NK-92 (cell line): Measurements from ENCODE around the gene GPR42.
"Not testable (repeated sequence)": the region's sequence is repeated elsewhere in the genome, so short reads cannot be mapped to it uniquely, and the experiment has no call there.

ENCODE experiments used
- DNase-seq: peaks from one replicate; lab custom pipeline; 2025; ENCODE audit not compliant: unreplicated experiment; lab: John Stamatoyannopoulos, UW

The GPR42 gene

DNA sequence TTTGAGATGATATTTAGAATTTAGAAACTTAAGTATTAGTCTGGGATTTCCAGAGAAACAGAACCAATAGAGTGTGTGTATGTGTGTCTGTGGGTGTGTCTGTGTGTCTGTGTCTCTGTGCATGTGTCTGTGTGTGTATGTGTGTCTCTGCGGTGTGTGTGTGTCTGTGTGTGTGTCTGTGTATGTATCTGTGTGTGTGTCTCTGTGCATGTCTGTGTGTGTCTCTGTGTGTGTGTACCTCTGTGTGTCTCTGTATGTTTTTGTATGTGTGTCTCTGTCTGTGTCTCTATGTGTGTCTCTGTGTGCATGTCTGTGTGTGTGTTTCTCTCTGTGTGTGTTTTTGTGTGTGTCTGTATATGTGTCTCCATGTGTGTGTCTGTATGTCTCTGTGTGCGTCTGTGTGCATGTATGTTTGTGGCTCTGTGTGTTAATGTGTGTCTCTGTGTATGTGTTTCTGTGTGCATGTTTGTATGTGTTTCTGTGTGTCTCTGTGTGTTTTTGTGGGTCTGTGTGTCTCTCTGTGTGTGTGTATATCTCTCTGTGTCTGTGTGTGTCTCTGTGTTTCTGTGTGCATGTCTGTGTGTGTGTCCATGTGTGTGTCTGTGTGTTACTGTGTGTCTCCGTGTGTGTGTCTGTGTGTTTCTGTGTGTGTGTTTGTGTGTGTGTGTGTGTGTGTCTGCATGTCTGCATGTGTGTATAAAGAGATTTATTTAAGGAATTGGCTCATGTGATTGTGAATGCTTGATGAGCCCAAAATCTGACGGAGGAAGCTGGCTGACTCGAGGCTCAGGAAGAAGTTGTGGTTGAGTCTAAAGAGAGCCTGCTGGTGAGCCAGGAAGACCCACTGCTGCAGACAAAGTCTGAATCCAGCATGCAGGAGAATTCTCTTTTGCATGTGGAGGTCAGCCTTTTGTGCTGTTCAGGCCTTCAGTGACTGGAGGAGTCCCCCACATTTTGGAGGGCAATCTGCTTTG lies 22.2 kb downstream of the GPR42 start:
- DNase-seq: no peak

DNA sequence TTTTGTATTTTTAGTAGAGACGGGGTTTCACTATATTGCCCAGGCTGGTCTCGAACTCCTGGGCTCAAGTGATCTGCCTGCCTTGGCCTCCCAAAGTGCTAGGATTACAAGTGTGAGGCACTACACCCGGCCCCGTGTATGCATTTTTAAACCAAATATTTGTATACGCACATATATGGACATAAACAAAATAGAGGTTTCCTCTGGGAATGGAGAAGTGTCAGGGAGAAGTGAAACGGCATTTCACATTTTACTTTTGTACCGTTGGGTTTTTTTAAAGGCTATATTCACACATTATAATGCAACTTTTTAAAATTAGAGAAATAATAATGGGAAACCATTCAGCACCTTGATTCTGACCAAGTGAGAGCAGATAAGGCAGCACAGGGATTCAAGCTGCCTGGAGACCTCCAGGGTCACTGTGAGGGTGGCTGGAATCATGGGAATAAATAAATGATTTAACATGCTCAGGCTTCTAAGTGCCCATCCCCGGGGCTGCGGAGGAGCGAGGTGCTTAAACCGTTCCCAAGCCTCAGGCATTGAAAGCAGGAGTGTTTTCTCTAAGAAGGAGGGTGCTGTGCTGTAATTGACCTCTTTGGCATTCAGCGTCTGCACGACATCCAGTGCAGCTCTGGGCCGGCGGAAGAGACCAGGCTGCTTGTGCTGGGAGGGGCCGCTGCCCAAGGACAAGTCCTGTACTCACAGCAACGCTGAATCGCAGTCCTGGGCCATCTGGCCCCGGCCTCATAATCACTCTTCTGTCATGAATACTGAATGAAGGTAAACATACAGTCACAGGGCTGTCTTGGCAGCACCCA lies 24.7 kb downstream of the GPR42 start:
- DNase-seq: no peak

DNA sequence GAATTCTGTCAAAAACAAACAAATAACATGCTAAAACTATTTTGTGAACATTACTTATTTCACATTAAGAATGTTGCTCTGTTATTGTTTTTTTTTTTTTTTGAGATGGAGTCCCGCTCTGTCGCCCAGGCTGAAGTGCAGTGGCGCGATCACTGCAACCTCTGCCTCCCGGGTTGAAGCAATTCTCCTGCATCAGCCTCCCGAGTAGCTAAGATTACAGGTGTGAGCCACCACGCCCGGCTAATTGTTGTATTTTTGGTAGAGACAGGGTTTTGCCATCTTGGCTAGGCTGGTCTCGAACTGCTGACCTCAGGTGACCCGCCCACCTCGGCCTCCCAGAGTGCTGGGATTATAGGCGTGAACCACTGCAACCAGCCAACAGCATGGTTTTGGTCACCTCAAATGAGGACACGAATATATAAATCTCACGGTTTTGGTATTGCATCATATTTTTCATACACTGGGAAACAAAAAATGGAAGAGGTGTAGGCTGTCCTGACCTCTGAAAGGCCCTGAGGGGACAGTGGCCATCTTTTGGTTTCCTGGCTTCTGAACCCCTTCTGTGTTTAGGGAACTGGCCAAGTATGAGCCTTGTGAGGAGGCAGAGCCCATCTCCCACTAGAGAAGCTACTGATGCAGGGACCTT lies 25.5 kb downstream of the GPR42 start:
- DNase-seq: no peak

- no peak for DNase-seq
Observed at GRCh38 chr19:35397064-35397463, 26.2 kb downstream of the GPR42 start.

DNA sequence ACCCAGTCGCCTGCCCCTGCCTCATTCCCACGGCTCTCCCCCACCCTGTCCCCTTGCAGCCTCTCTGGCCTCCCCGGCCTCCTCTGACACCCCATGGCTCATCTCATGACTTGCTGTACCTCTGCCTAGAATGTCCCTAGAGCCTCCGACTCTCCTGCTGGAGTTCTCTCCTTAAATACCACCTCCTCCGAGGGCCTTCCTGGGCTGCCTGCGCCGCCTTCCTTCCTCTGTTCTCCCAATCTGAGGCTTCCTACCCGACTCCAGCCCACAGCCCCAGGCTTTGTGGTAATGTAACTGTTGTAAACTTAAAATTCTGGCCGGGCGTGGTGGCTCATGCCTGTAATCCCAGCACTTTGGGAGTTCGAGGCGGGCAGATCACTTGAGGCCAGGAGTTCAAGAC lies 27.7 kb downstream of the GPR42 start:
- no peak for DNase-seq

DNA sequence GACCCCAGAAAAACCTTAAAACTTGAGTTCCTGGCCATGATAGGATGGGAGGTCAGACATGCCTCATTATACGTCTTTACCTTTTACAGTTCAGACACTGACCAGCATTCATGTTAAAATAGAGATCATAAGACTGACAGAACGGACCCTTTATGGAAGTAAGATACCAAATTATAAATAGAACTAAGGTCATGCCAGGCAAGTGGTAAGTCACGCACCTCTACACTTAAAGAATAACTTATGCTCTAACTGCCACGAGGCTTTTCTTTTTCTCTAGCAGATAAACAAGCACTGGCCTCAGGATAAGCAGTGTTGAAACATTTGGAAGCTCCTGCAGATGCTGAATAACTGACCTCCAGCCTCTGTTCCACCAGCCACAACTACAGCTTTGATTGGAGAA lies 28.4 kb downstream of the GPR42 start:
- DNase-seq: no peak

GRCh38 chr19:35399948-35400772 lies 29.3 kb downstream of the GPR42 start:
- DNase-seq: no peak

DNA sequence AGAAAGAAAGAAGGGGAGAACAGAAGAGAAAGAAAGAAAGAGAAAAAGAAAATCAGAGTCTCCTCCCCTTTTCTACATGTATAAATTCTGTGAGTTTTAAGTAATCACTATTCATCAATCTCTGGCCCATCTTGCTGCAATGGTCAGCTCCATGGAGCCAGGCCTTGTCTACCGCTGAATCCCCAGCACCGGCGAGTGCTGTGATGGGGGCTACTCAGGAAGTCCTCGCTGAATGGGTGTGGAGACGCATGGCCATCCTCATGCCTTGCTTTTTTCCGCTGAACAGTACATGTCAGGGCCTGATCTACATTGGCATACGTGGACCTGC lies 29.9 kb downstream of the GPR42 start:
- no peak for DNase-seq

DNA sequence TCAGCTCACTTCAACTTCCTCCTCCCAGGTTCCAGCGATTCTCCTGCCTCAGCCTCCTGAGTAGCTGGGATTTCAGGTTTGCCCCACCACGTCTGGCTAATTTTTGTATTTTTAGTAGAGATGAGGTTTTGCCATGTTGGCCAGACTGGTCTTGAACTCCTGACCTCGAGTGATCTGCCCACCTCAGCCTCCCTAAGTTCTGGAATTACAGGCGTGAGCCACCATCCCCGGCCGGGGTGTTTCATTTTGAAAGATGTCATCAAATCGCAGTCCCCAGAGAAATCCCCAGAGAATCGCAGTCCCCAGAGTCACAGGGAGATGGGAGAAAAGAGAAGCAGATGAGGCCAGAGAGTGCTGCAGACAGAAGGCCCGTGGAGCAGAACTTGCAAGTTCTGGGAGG lies 30.5 kb downstream of the GPR42 start:
- not testable (repeated sequence) for DNase-seq

- no peak for DNase-seq
Observed at GRCh38 chr19:35403116-35403760, 32.4 kb downstream of the GPR42 start.

GRCh38 chr19:35404879-35405622 lies 34.2 kb downstream of the GPR42 start:
- no peak for DNase-seq

DNA sequence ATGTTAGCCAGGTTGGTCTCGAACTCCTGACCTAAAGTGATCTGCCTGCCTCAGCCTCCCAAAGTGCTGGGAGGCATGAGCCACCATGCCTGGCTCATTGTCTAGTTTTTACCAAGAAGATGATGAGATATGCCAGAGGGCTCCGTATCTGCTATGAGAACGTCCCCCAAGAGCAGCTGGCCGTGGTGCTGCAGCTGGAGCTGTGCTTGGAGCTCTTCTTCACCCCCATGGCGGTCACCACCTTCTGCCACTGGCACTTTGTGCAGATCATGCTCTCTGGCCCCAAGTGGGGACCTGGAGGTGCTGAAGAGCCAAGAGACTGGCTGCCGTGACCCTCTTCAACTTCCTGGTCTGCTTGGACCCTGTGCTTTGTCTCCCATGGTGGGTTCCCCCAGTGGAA lies 36.8 kb downstream of the GPR42 start:
- DNase-seq: no peak

- DNase-seq: no peak
Observed at GRCh38 chr19:35408284-35409171, 37.7 kb downstream of the GPR42 start.

GRCh38 chr19:35409191-35409590 lies 38.3 kb downstream of the GPR42 start:
- DNase-seq: no peak

- DNase-seq: no peak
Observed at GRCh38 chr19:35410487-35410886, 39.6 kb downstream of the GPR42 start.

DNA sequence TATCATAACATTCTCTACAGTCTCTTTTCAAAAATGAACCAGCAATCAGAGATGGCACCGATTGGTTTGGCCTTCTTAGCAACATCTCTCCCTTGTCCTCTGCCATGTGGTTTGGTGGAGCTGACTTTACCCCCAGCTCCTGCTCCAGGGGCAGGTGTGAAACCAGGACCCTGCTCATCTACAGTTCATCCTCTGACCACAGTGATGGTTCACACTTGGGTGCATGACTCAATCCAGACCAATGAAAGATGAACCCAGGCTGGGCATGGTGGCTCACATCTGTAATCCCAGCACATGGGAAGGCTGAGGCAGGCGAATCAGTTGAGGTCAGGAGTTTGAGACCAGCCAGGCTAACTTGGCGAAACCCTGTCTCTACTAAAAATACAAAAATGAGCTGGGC lies 43.6 kb downstream of the GPR42 start:
- DNase-seq: no peak

GRCh38 chr19:35416331-35416730 lies 45.5 kb downstream of the GPR42 start:
- DNase-seq: no peak

- DNase-seq: no peak
Observed at GRCh38 chr19:35417278-35417677, 46.4 kb downstream of the GPR42 start.
